Erythroblast (primary cell): ENCODE data around the gene HCST.

Experiments
- GATA1 ChIP-seq: IDR thresholded peaks from 2 replicates; pipeline ENCODE4 v1.6.1; 2011; ENCODE audit warnings: low read depth, mild to moderate bottlenecking, control low read depth, low read length, moderate library complexity
- POLR2A ChIP-seq: IDR thresholded peaks from 2 replicates; pipeline ENCODE4 v1.6.1; 2011; ENCODE audit warnings: mild to moderate bottlenecking, low read length

- no peak for TF ChIP-seq POLR2A
- TF ChIP-seq GATA1: no peak
These were observed 22.5 kb upstream of the HCST start for GRCh38 chr19:35879770-35880317.
